ENCODE measurements around the gene LMBR1. TPM values are rescaled to one million over a fixed set of nuclear protein-coding genes. Genes with fewer than 3 reads are reported as not detected.

The LMBR1 gene
- total and polyA plus RNA-seq, 2 donors (not counting 1 experiment from before 2014, with no cell fraction given), result 19.7 to 85.2 TPM

DNA sequence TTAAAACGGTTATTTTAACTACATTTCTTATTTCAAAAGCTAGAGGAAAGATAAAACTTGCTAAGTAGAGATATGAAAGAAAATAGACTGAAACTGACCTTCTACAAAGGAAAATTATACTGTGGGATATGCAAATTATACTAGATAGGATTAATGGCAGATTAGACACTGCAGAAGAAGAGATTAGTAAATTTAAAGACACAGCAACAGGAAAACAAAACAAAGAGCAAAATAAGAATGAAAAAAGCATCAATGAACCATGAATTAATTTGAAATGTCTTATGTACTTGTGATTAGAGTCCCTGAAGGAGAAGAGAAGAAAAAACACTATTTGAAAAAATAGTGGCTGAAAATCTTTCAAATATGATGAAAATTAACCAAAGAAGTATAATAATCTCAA is 200.1 kb downstream of the LMBR1 start:
- CTCF ChIA-PET, result no interaction called here
- Histone ChIP-seq H3K4me1 (ENCODE audit: control insufficient read depth in 2 of 2, insufficient read depth in 2 of 2, low read length in 2 of 2) (no peaks in the 10 kb centered on the region), H3K36me3 (replicated peaks in 1 of 2; ENCODE audit: control extremely low read depth in 1 of 2, control insufficient read depth in 1 of 2, extremely low read depth in 1 of 2, insufficient read depth in 2 of 2, low read length in 1 of 2) (no peaks in the 10 kb centered on the region), H3K9ac (ENCODE audit: low read length) (no peak overlapping the region), H3K4me2 (replicated peaks; ENCODE audit: low read depth, low read length, poor library complexity, severe bottlenecking) (no peak overlapping the region), H3K4me3 (ENCODE audit: control extremely low read depth in 1 of 5, extremely low read depth in 1 of 5, insufficient read depth in 1 of 5, low read depth in 2 of 5, low read length in 4 of 5) (no peak overlapping the region), H4K20me1 (ENCODE audit: control insufficient read depth, insufficient read depth, low read length, poor library complexity, severe bottlenecking) (no peaks in the 10 kb centered on the region), H3K27me3 (replicated peaks in 1 of 4; ENCODE audit: control extremely low read depth in 1 of 4, control insufficient read depth in 3 of 4, insufficient read depth in 4 of 4, low read length in 3 of 4) (no peaks in the 10 kb centered on the region), H3K27ac (ENCODE audit: low read length in 2 of 2) (no peak overlapping the region), H3K9me3 (ENCODE audit: control extremely low read depth in 1 of 3, control insufficient read depth in 2 of 3, insufficient read depth in 1 of 3, low read length in 2 of 3) (peaks cover 2 to 7% (median 5%) of the 10 kb centered on the region in 3 donors), H3K79me2 (ENCODE audit: control insufficient read depth, insufficient read depth, low read length) (no peaks in the 10 kb centered on the region), H2AFZ (ENCODE audit: insufficient read depth, low read depth, low read length, poor library complexity, severe bottlenecking) (no peak overlapping the region)
- intact Hi-C loops (cut with micrococcal nuclease), result no loop called here
- no CpG with 5 or more reads among the region's 1 CpG for WGBS (ENCODE audit: insufficient coverage)
- POLR2A ChIA-PET, result no interaction called here
- DNase-seq, result no peak
- ATAC-seq (ENCODE audit: low read depth), result no peak
- no peak overlapping the region for H3K4me3 Mint-ChIP-seq
- H3K4me1 Mint-ChIP-seq, result no peaks in the 10 kb centered on the region
- H3K27me3 Mint-ChIP-seq, result no peaks in the 10 kb centered on the region
- H3K27ac Mint-ChIP-seq, result no peak overlapping the region
- peaks cover 13% of the 10 kb centered on the region for H3K9me3 Mint-ChIP-seq (ENCODE audit: insufficient read depth)
- no peak for TF ChIP-seq EZH2 (IDR thresholded peaks at IDR 0.05; ENCODE audit: borderline replicate concordance, insufficient read depth, low read depth, low read length, poor library complexity, severe bottlenecking)
- TF ChIP-seq, protein P1, sequence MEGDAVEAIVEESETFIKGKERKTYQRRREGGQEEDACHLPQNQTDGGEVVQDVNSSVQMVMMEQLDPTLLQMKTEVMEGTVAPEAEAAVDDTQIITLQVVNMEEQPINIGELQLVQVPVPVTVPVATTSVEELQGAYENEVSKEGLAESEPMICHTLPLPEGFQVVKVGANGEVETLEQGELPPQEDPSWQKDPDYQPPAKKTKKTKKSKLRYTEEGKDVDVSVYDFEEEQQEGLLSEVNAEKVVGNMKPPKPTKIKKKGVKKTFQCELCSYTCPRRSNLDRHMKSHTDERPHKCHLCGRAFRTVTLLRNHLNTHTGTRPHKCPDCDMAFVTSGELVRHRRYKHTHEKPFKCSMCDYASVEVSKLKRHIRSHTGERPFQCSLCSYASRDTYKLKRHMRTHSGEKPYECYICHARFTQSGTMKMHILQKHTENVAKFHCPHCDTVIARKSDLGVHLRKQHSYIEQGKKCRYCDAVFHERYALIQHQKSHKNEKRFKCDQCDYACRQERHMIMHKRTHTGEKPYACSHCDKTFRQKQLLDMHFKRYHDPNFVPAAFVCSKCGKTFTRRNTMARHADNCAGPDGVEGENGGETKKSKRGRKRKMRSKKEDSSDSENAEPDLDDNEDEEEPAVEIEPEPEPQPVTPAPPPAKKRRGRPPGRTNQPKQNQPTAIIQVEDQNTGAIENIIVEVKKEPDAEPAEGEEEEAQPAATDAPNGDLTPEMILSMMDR (IDR thresholded peaks at IDR 0.05), result no peak

DNA sequence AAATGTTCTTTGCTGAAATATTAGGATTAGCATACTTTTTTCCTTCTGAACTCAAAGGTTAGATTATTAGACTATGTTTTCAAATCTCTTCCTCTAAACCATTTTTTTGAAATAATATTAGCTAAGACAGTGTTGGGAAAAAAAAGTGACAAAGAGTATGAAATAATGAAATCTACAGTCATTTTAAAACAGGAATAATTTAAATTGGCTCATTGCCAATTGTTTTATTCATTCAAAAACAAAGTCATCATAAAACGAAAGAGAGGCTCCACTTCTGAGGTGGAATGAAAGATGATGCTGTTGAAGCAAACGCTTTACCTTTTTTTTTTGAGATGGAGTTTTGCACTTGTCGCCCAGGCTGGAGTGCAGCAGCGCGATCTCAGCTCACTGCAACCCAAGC is 201.2 kb downstream of the LMBR1 start:
- POLR2A ChIA-PET, result no interaction called here

More for the DNA sequence above, 201.2 kb downstream of the LMBR1 start:
- no peaks in the 10 kb centered on the region for H3K4me1 ChIP-seq (ENCODE audit: control insufficient read depth in 2 of 2, insufficient read depth in 2 of 2, low read length in 2 of 2)
- Mint-ChIP-seq H3K4me1 (no peaks in the 10 kb centered on the region), H3K27ac (no peak overlapping the region), H3K4me3 (no peak overlapping the region), H3K27me3 (no peaks in the 10 kb centered on the region), H3K9me3 (ENCODE audit: insufficient read depth) (peaks cover 9% of the 10 kb centered on the region)
- H3K36me3 ChIP-seq (replicated peaks in 1 of 2; ENCODE audit: control extremely low read depth in 1 of 2, control insufficient read depth in 1 of 2, extremely low read depth in 1 of 2, insufficient read depth in 2 of 2, low read length in 1 of 2), result no peaks in the 10 kb centered on the region
- no peak for DNase-seq
- no peak for TF ChIP-seq EZH2 (IDR thresholded peaks at IDR 0.05; ENCODE audit: borderline replicate concordance, insufficient read depth, low read depth, low read length, poor library complexity, severe bottlenecking)
- TF ChIP-seq, protein P1 (IDR thresholded peaks at IDR 0.05), result no peak
- intact Hi-C loops (cut with micrococcal nuclease), result no loop called here
- no peaks in the 10 kb centered on the region for H3K79me2 ChIP-seq (ENCODE audit: control insufficient read depth, insufficient read depth, low read length)
- H3K9me3 ChIP-seq (ENCODE audit: control extremely low read depth in 1 of 3, control insufficient read depth in 2 of 3, insufficient read depth in 1 of 3, low read length in 2 of 3), result peaks cover 0 to 5% (median 0%) of the 10 kb centered on the region in 3 donors
- no peaks in the 10 kb centered on the region for H3K27me3 ChIP-seq (replicated peaks in 1 of 4; ENCODE audit: control extremely low read depth in 1 of 4, control insufficient read depth in 3 of 4, insufficient read depth in 4 of 4, low read length in 3 of 4)
- H2AFZ ChIP-seq (ENCODE audit: insufficient read depth, low read depth, low read length, poor library complexity, severe bottlenecking), result no peak overlapping the region
- no peaks in the 10 kb centered on the region for H4K20me1 ChIP-seq (ENCODE audit: control insufficient read depth, insufficient read depth, low read length, poor library complexity, severe bottlenecking)
- CTCF ChIA-PET, result no interaction called here
- H3K4me2 ChIP-seq (replicated peaks; ENCODE audit: low read depth, low read length, poor library complexity, severe bottlenecking), result no peak overlapping the region
- no peak overlapping the region for H3K27ac ChIP-seq (ENCODE audit: low read length in 2 of 2)
- no peak for ATAC-seq (ENCODE audit: low read depth)
- H3K4me3 ChIP-seq (ENCODE audit: control extremely low read depth in 1 of 5, extremely low read depth in 1 of 5, insufficient read depth in 1 of 5, low read depth in 2 of 5, low read length in 4 of 5), result no peak overlapping the region
- WGBS (ENCODE audit: insufficient coverage), result 97% methylated on average over 4 of the region's 5 CpGs
- H3K9ac ChIP-seq (ENCODE audit: low read length), result no peak overlapping the region
